ENCODE results near the gene GABRG3.

GABRG3 gene

GRCh38 chr15:26970712-26971210 is at the start of gene GABRG3:
TSS of gene GABRG3 (plus strand) at chr15:26971181.
- DNase-seq (ENCODE audit: low spot score) = peak; percentile 12

- DNase-seq (ENCODE audit: low spot score) = no peak
These were observed 49.5 kb upstream of the GABRG3 start for GRCh38 chr15:26921433-26921832.

- DNase-seq (ENCODE audit: low spot score) = no peak
These were observed 44.9 kb upstream of the GABRG3 start for GRCh38 chr15:26926081-26926480.

GRCh38 chr15:26928051-26928450 is 42.9 kb upstream of the GABRG3 start:
- no peak for DNase-seq (ENCODE audit: low spot score)

- DNase-seq (ENCODE audit: low spot score) = no peak
These were observed 41.4 kb upstream of the GABRG3 start for GRCh38 chr15:26929588-26929987.

- no peak for DNase-seq (ENCODE audit: low spot score)
These were observed 36.1 kb upstream of the GABRG3 start for GRCh38 chr15:26934848-26935247.

GRCh38 chr15:26935322-26935721 is 35.7 kb upstream of the GABRG3 start:
- DNase-seq (ENCODE audit: low spot score) = no peak

- no peak for DNase-seq (ENCODE audit: low spot score)
These were observed 34.5 kb upstream of the GABRG3 start for GRCh38 chr15:26936502-26936901.

GRCh38 chr15:26937134-26937533 is 33.8 kb upstream of the GABRG3 start:
- no peak for DNase-seq (ENCODE audit: low spot score)

GRCh38 chr15:26939398-26939797 is 31.6 kb upstream of the GABRG3 start:
- no peak for DNase-seq (ENCODE audit: low spot score)

- DNase-seq (ENCODE audit: low spot score) = no peak
These were observed 29.5 kb upstream of the GABRG3 start for GRCh38 chr15:26941489-26941888.

GRCh38 chr15:26943866-26944265 is 27.1 kb upstream of the GABRG3 start:
- DNase-seq (ENCODE audit: low spot score) = no peak

GRCh38 chr15:26945046-26945445 is 25.9 kb upstream of the GABRG3 start:
- no peak for DNase-seq (ENCODE audit: low spot score)

GRCh38 chr15:26950001-26950400 is 21.0 kb upstream of the GABRG3 start:
- no peak for DNase-seq (ENCODE audit: low spot score)

GRCh38 chr15:26954403-26954802 is 16.6 kb upstream of the GABRG3 start:
- no peak for DNase-seq (ENCODE audit: low spot score)

- DNase-seq (ENCODE audit: low spot score) = no peak
These were observed 3.2 kb upstream of the GABRG3 start for GRCh38 chr15:26967719-26968269.

- no peak for DNase-seq (ENCODE audit: low spot score)
These were observed 2.2 kb upstream of the GABRG3 start for GRCh38 chr15:26968806-26969205.

GRCh38 chr15:26971271-26972018 is 464 bp downstream of the GABRG3 start:
- DNase-seq (ENCODE audit: low spot score) = no peak

- DNase-seq (ENCODE audit: low spot score) = peak; percentile 18
These were observed 1.7 kb downstream of the GABRG3 start for GRCh38 chr15:26972636-26973035.

GRCh38 chr15:26974120-26974780 is 3.3 kb downstream of the GABRG3 start:
- peak; percentile 31 for DNase-seq (ENCODE audit: low spot score)

- no peak for DNase-seq (ENCODE audit: low spot score)
These were observed 10.5 kb downstream of the GABRG3 start for GRCh38 chr15:26981492-26981891.

- DNase-seq (ENCODE audit: low spot score) = no peak
These were observed 12.8 kb downstream of the GABRG3 start for GRCh38 chr15:26983822-26984221.

- DNase-seq (ENCODE audit: low spot score) = no peak
These were observed 14.1 kb downstream of the GABRG3 start for GRCh38 chr15:26985050-26985449.

Measured in cerebellar cortex (tissue), 1 donor.